ENCODE results near the gene CORO6. TPM values are rescaled to one million over a fixed set of nuclear protein-coding genes. Genes with fewer than 3 reads are reported as not detected.

The CORO6 gene
- polyA plus RNA-seq, 1 donor from 2014 or later, result 4.3 TPM

GRCh38 chr17:29589524-29590410, 32.9 kb downstream of the CORO6 start, which contains the start of gene GIT1:
GIT1 (minus strand) TSS chr17:29589648; CDS start chr17:29589378, 270 bp downstream.
- Histone ChIP-seq H3F3A (ENCODE audit: insufficient read depth, low read length, poor library complexity, severe bottlenecking) (peaks cover 2% of the 10 kb centered on the region), H4K20me1 (ENCODE audit: insufficient read depth) (peaks cover 15% of the 10 kb centered on the region), H3K9me2 (ENCODE audit: insufficient read depth, low read length) (no peaks in the 10 kb centered on the region), H3K4me3 (ENCODE audit: low read length) (peak within 1 kb of the TSS; percentile 97), H3K9me3 (ENCODE audit: low read length) (no peaks in the 10 kb centered on the region), H3K36me3 (ENCODE audit: insufficient read depth, low read length) (no peaks in the 10 kb centered on the region), H3K27me3 (ENCODE audit: insufficient read depth, low read depth, low read length) (no peaks in the 10 kb centered on the region), H3K9ac (ENCODE audit: low read length) (peak within 1 kb of the TSS; percentile 85), H2AFZ (ENCODE audit: low read depth, low read length) (peak within 1 kb of the TSS; percentile 33), H3K4me2 (ENCODE audit: low read length) (peak within 1 kb of the TSS; percentile 80), H3K79me2 (replicated peaks; ENCODE audit: insufficient read depth, low read length) (peaks cover 44% of the 10 kb centered on the region), H3K27ac (ENCODE audit: low read length) (peak within 1 kb of the TSS; percentile 71)
- peak; percentile 23 for TF ChIP-seq EP300 (conservative IDR thresholded peaks at IDR 0.05; ENCODE audit: poor library complexity, severe bottlenecking)
- TF ChIP-seq POLR2AphosphoS5 (IDR thresholded peaks at IDR 0.05), result peak; percentile 76
- peak; percentile 29 for TF ChIP-seq CTCF (IDR thresholded peaks at IDR 0.05; ENCODE audit: poor library complexity, severe bottlenecking)
- TF ChIP-seq MXI1 (conservative IDR thresholded peaks at IDR 0.05; ENCODE audit: poor library complexity, severe bottlenecking), result no peak
- TF ChIP-seq EZH2 (IDR thresholded peaks at IDR 0.05; ENCODE audit: borderline replicate concordance, insufficient read depth, low read length, poor library complexity, severe bottlenecking), result no peak
- no peak for TF ChIP-seq RAD21 (conservative IDR thresholded peaks at IDR 0.05)
- no peak for TF ChIP-seq REST (IDR thresholded peaks at IDR 0.05; ENCODE audit: borderline replicate concordance)
- no peak for TF ChIP-seq TAF1 (IDR thresholded peaks at IDR 0.05; ENCODE audit: low read depth)
- TF ChIP-seq SMC3 (conservative IDR thresholded peaks at IDR 0.05; ENCODE audit: poor library complexity), result no peak

DNA sequence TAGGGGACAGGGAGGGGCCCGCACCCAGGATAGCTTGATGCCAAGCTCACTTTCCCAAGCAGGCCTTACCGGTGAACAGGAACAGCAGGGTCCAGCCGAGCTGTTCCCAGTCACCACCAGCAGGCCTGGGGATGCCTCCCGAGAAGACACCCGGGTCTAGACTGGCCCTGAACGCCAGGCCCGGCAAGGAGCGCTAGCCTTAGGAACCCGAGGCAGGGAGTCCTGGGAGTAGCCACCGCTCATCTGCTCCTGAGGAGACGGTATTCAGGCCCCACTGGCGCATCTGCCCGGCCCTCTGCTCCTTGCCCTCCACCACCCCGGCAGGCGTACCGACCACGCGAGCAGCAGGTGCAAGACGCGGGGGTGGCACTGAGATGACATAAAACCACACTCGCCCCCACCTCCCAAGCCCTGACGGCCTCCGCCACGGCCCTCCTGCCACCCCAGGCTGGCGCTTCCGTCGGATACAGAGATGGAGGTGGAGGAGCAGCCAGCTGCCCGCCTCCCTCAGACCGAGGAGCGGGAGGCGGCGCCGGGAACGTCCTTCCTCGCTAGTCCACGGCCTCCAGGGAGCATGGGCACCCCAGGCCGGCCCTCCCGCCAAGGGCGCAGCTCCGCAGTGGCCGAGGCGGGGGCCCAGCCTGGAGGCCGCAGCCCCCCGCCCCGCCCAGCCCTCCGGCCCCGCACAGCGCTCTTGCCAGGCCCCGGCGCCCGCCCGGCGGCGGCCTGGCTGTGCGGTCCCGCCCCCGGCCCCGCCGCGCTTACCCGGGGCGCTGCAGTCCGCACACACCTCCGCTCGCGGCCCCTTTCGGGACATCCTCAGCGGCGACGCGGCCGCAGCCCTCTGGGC, 33.9 kb downstream of the CORO6 start:
- Histone ChIP-seq H4K20me1 (ENCODE audit: insufficient read depth) (peaks cover 15% of the 10 kb centered on the region), H3K4me2 (ENCODE audit: low read length) (peak overlapping the region; percentile 58), H3K9me3 (ENCODE audit: low read length) (no peaks in the 10 kb centered on the region), H3F3A (ENCODE audit: insufficient read depth, low read length, poor library complexity, severe bottlenecking) (peaks cover 2% of the 10 kb centered on the region), H2AFZ (ENCODE audit: low read depth, low read length) (no peak overlapping the region), H3K27me3 (ENCODE audit: insufficient read depth, low read depth, low read length) (no peaks in the 10 kb centered on the region), H3K4me3 (ENCODE audit: low read length) (peak overlapping the region; percentile 97), H3K9ac (ENCODE audit: low read length) (peak overlapping the region; percentile 85), H3K36me3 (ENCODE audit: insufficient read depth, low read length) (no peaks in the 10 kb centered on the region), H3K27ac (ENCODE audit: low read length) (peak overlapping the region; percentile 53), H3K9me2 (ENCODE audit: insufficient read depth, low read length) (no peaks in the 10 kb centered on the region), H3K79me2 (replicated peaks; ENCODE audit: insufficient read depth, low read length) (peaks cover 34% of the 10 kb centered on the region)
- TF ChIP-seq MXI1 (conservative IDR thresholded peaks at IDR 0.05; ENCODE audit: poor library complexity, severe bottlenecking), result peak; percentile 37
- no peak for TF ChIP-seq CTCF (IDR thresholded peaks at IDR 0.05; ENCODE audit: poor library complexity, severe bottlenecking)
- peak; percentile 11 for TF ChIP-seq SMC3 (conservative IDR thresholded peaks at IDR 0.05; ENCODE audit: poor library complexity)
- TF ChIP-seq TAF1 (IDR thresholded peaks at IDR 0.05; ENCODE audit: low read depth), result no peak

Measured in neural cell (in vitro differentiated cells).